Measurements from ENCODE around the gene UBR3.

- TF ChIP-seq YY1 (IDR thresholded peaks at IDR 0.05; ENCODE audit: insufficient read depth, insufficient read length): no peak
- no peak for TF ChIP-seq ZNF274 (IDR thresholded peaks at IDR 0.05; ENCODE audit: low read depth, low read length)
- TF ChIP-seq SUZ12 (IDR thresholded peaks at IDR 0.05; ENCODE audit: extremely low read depth, insufficient read depth, insufficient read length): no peak
These were observed 197.5 kb downstream of the UBR3 start for GRCh38 chr2:170024721-170025120.

Measured in NT2/D1 (cell line).